BLaER1 treated with 17β-estradiol and CSF1 and Interleukin-3, amounts not matched to agents 10 nM and 100 nM (cell line): ENCODE data around the gene SNAI3.

Experiments used
- H3K27ac ChIP-seq, 11 experiments: shearing (Covaris generic); formaldehyde crosslinking; 2 replicates each; pipeline ENCODE4 v1.8.1; 2022
- H3K27me3 ChIP-seq, 11 experiments: shearing (Covaris generic); formaldehyde crosslinking; 2 replicates each; pipeline ENCODE4 v1.8.1; 2022
- H3K36me3 ChIP-seq, 11 experiments: shearing (Covaris generic); formaldehyde crosslinking; 2 replicates each; pipeline ENCODE4 v1.8.1; 2022
- H3K4me1 ChIP-seq, 10 experiments: shearing (Covaris generic); formaldehyde crosslinking; 2 replicates each; pipeline ENCODE4 v1.8.1; 2022
- H3K4me2 ChIP-seq, 11 experiments: shearing (Covaris generic); formaldehyde crosslinking; 2 replicates each; pipeline ENCODE4 v1.8.1; 2022
- H3K4me3 ChIP-seq, 10 experiments: shearing (Covaris generic); formaldehyde crosslinking; 2 replicates each; pipeline ENCODE4 v1.8.1; 2022
- H3K9ac ChIP-seq, 11 experiments: shearing (Covaris generic); formaldehyde crosslinking; 2 replicates each; pipeline ENCODE4 v1.8.1; 2022
- H3K9me3 ChIP-seq, 11 experiments: shearing (Covaris generic); formaldehyde crosslinking; replicated peaks in 1 of 11; 2 replicates each; pipeline ENCODE4 v1.8.1; 2022
- H4K20me1 ChIP-seq, 11 experiments: shearing (Covaris generic); formaldehyde crosslinking; 2 replicates each; pipeline ENCODE4 v1.8.1; 2022
- Cebpa-rat ChIP-seq, 11 experiments: shearing (Covaris generic); IDR thresholded peaks; 2 replicates each; pipeline ENCODE4 v1.8.1; 2022

Gene SNAI3

DNA sequence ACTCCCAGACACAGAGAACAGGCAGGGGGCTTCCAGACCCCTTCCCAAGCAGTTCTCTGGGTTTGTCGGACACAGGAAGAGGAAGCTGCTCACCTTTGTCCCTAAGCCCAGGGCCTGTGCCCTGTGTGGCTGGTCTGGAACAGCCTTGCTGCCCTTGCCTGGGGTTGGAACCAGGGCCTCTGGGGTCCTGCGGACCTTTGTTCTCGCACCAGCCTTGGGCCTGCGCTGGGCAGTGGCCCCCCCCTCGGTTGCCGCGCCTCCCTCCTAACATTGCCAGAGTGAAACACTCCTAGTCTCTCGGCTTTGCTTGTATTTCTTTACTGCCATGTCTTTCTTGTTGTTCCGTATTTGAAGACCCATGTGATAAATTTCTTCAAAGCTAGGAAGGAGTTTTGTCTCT, 56.5 kb downstream of the SNAI3 start:
- peaks cover 45 to 75% (median 66%) of the 10 kb centered on the region in 11 experiments for H3K36me3 ChIP-seq
- H3K4me1 ChIP-seq: peaks cover 54 to 100% (median 90%) of the 10 kb centered on the region in 10 experiments
- peak overlapping the region in 6 of 11 experiments; percentile 2 to 97 (median 46); a peak in 7 of 22 replicates for H3K27ac ChIP-seq
- peak overlapping the region in 8 of 11 experiments; percentile 16 to 99 (median 90); a peak in 13 of 22 replicates for H3K4me2 ChIP-seq
- peak overlapping the region in 8 of 11 experiments; percentile 4 to 42 (median 20); a peak in 7 of 22 replicates for H3K9ac ChIP-seq
- 0 out of 22 replicates have a peak, but pooled peaks cover 0 to under 1% (median 0%) of the 10 kb centered on the region in 11 experiments for H3K27me3 ChIP-seq
- no peak overlapping the region for H3K4me3 ChIP-seq
- peaks cover 0 to 56% (median 30%) of the 10 kb centered on the region in 11 experiments; a peak in 18 of 22 replicates for H4K20me1 ChIP-seq
- H3K9me3 ChIP-seq: no peaks in the 10 kb centered on the region
- TF ChIP-seq Cebpa-rat (IDR thresholded peaks at IDR 0.05): no peak

GRCh38 chr16:88628512-88628974, 57.8 kb downstream of the SNAI3 start:
- Histone ChIP-seq H3K4me3 (peak overlapping the region in 3 of 10 experiments; percentile 2 to 38 (median 9); a peak in 5 of 20 replicates), H3K27ac (peak overlapping the region; percentile 59 to 97 (median 86); a peak in 21 of 22 replicates), H4K20me1 (peaks cover 0 to 64% (median 25%) of the 10 kb centered on the region in 11 experiments; a peak in 18 of 22 replicates), H3K36me3 (peaks cover 58 to 88% (median 79%) of the 10 kb centered on the region in 11 experiments), H3K9ac (peak overlapping the region; percentile 60 to 83 (median 71); a peak in 21 of 22 replicates), H3K4me1 (peaks cover 53 to 99% (median 87%) of the 10 kb centered on the region in 10 experiments), H3K27me3 (no peaks in the 10 kb centered on the region), H3K4me2 (peak overlapping the region; percentile 75 to 99 (median 89)), H3K9me3 (no peaks in the 10 kb centered on the region)
- TF ChIP-seq Cebpa-rat (IDR thresholded peaks at IDR 0.05): no peak
